IPS-NIHi7 (cell line): ENCODE results near the gene NXNL1.

Source experiments
- DNase-seq: peaks from one replicate; pipeline ENCODE4 v3.0.0; 2012; ENCODE audit warnings: mixed read lengths; ENCODE audit errors: extremely low spot score

Gene NXNL1

GRCh38 chr19:17455308-17456123 lies 5.2 kb downstream of the NXNL1 start:
- DNase-seq = no peak

- DNase-seq = peak; percentile 61
Measured at GRCh38 chr19:17454576-17455071, 6.1 kb downstream of the NXNL1 start.

GRCh38 chr19:17451820-17452219 lies 8.9 kb downstream of the NXNL1 start:
- no peak for DNase-seq

- no peak for DNase-seq
Measured at GRCh38 chr19:17450264-17451075, 10.3 kb downstream of the NXNL1 start.

GRCh38 chr19:17448131-17448967 lies 12.4 kb downstream of the NXNL1 start, which contains the start of gene TMEM221:
Gene TMEM221 (minus strand): TSS chr19:17448668. CDS start chr19:17448462, 206 bp downstream.
- DNase-seq = peak; percentile 79

- no peak for DNase-seq
Measured at GRCh38 chr19:17447704-17448130, 13.0 kb downstream of the NXNL1 start.

- no peak for DNase-seq
Measured at GRCh38 chr19:17445526-17446165, 15.1 kb downstream of the NXNL1 start.

GRCh38 chr19:17441241-17442021 lies 19.3 kb downstream of the NXNL1 start:
- DNase-seq = peak; percentile 64

GRCh38 chr19:17436874-17437267 lies 23.9 kb downstream of the NXNL1 start:
- no peak for DNase-seq

GRCh38 chr19:17436094-17436873 lies 24.4 kb downstream of the NXNL1 start:
- DNase-seq = no peak

- no peak for DNase-seq
Measured at GRCh38 chr19:17435218-17435617, 25.5 kb downstream of the NXNL1 start.

GRCh38 chr19:17431417-17431816 lies 29.3 kb downstream of the NXNL1 start:
- DNase-seq = no peak

GRCh38 chr19:17429641-17430113 lies 31.0 kb downstream of the NXNL1 start:
- DNase-seq = no peak

- DNase-seq = peak; percentile 93
Measured at GRCh38 chr19:17424743-17425365, 35.9 kb downstream of the NXNL1 start.

- no peak for DNase-seq
Measured at GRCh38 chr19:17423429-17424208, 37.1 kb downstream of the NXNL1 start.

- no peak for DNase-seq
Measured at GRCh38 chr19:17421942-17422341, 38.8 kb downstream of the NXNL1 start.

- peak; percentile 58 for DNase-seq
Measured at GRCh38 chr19:17420475-17420924, 40.2 kb downstream of the NXNL1 start.
